A172 (cell line): ENCODE results near the gene NPAS3. TPM values are rescaled to one million over a fixed set of nuclear protein-coding genes. Genes with fewer than 3 reads are reported as not detected.

Experiments used
- DNase-seq: peaks from one replicate; pipeline ENCODE4 v3.0.0-alpha.2; 2015; ENCODE audit warnings: low spot score
- total RNA-seq: library from RNA; depleted of rRNA; stranded (reverse); fragments of >200 nt; shearing (Covaris generic); gene quantifications from 2 replicates; pipeline ENCODE4 v1.2.3, GENCODE V29; 2014

NPAS3 gene
- total RNA-seq, 1 experiment from 2014 or later = 0.41 TPM

- DNase-seq = no peak
These were observed 816.7 kb downstream of the NPAS3 start for GRCh38 chr14:33755358-33755757.

GRCh38 chr14:33756833-33757232 lies 818.2 kb downstream of the NPAS3 start:
- DNase-seq = no peak

GRCh38 chr14:33758547-33758946 lies 819.9 kb downstream of the NPAS3 start:
- DNase-seq = no peak

GRCh38 chr14:33762161-33762851 lies 823.6 kb downstream of the NPAS3 start:
- no peak for DNase-seq

GRCh38 chr14:33764876-33765650 lies 826.4 kb downstream of the NPAS3 start:
- peak; percentile 4 for DNase-seq

- no peak for DNase-seq
These were observed 829.1 kb downstream of the NPAS3 start for GRCh38 chr14:33767586-33768457.

- no peak for DNase-seq
These were observed 829.8 kb downstream of the NPAS3 start for GRCh38 chr14:33768458-33768830.

- DNase-seq = no peak
These were observed 834.7 kb downstream of the NPAS3 start for GRCh38 chr14:33773205-33774030.

GRCh38 chr14:33774161-33774560 lies 835.5 kb downstream of the NPAS3 start:
- DNase-seq = no peak

- DNase-seq = peak; percentile 23
These were observed 836.2 kb downstream of the NPAS3 start for GRCh38 chr14:33774723-33775470.

- DNase-seq = no peak
These were observed 838.2 kb downstream of the NPAS3 start for GRCh38 chr14:33776871-33777270.

- DNase-seq = peak; percentile 11
These were observed 839.0 kb downstream of the NPAS3 start for GRCh38 chr14:33777681-33778080.

- no peak for DNase-seq
These were observed 841.4 kb downstream of the NPAS3 start for GRCh38 chr14:33780035-33780434.

- DNase-seq = no peak
These were observed 842.6 kb downstream of the NPAS3 start for GRCh38 chr14:33781236-33781635.

- no peak for DNase-seq
These were observed 844.2 kb downstream of the NPAS3 start for GRCh38 chr14:33782923-33783322.

- DNase-seq = no peak
These were observed 847.6 kb downstream of the NPAS3 start for GRCh38 chr14:33786091-33786825.

GRCh38 chr14:33788161-33788560 lies 849.5 kb downstream of the NPAS3 start:
- DNase-seq = no peak

- DNase-seq = no peak
These were observed 852.3 kb downstream of the NPAS3 start for GRCh38 chr14:33790996-33791395.

GRCh38 chr14:33792009-33792719 lies 853.5 kb downstream of the NPAS3 start:
- no peak for DNase-seq
